Heart left ventricle (tissue), 16 donors: ENCODE measurements around the gene FUT8. TPM values are rescaled to one million over a fixed set of nuclear protein-coding genes. Genes with fewer than 3 reads are reported as not detected.
"Not testable (repeated sequence)": the region's sequence is repeated elsewhere in the genome, so short reads cannot be mapped to it uniquely, and the experiment has no call there.

ENCODE experiments used
- ATAC-seq, 4 donors: fragments of 200-7000 bp; cut with Tn5 transposase; one replicate each; pipeline ENCODE4 v1.9.1; 2020 to 2022; ENCODE audit warnings: moderate library complexity in 4 of 4, mild to moderate bottlenecking in 3 of 4, moderate number of reproducible peaks in 1 of 4
- DNase-seq, 5 donors: peaks; one replicate each; pipeline ENCODE4 v3.0.0-alpha.2; 2020
- H3K27ac ChIP-seq, 12 donors: fragments of 200-600 bp; sonication (generic) in 4 of 12; one replicate each; pipeline versions ENCODE4 v1.5.0 to v1.8.0; 2016 to 2022; ENCODE audit warnings: mild to moderate bottlenecking in 2 of 12
- H3K27me3 ChIP-seq, 9 donors: fragments of 200-600 bp; sonication (generic) in 2 of 9; one replicate each; pipeline versions ENCODE4 v1.5.1 to v1.8.0; 2016 to 2022; ENCODE audit warnings: mild to moderate bottlenecking in 3 of 9
- H3K36me3 ChIP-seq, 9 donors: fragments of 200-600 bp; sonication (generic) in 2 of 9; one replicate each; pipeline versions ENCODE4 v1.5.0 to v1.8.0; 2018 to 2022; ENCODE audit warnings: mild to moderate bottlenecking in 2 of 9
- H3K4me1 ChIP-seq, 12 donors: fragments of 200-600 bp; sonication (generic) in 4 of 12; one replicate each; pipeline versions ENCODE4 v1.5.0 to v1.8.0; 2016 to 2022; ENCODE audit warnings: mild to moderate bottlenecking in 3 of 12
- H3K4me3 ChIP-seq, 12 donors: fragments of 200-600 bp; sonication (generic) in 4 of 12; one replicate each; pipeline versions ENCODE4 v1.5.0 to v1.8.0; 2017 to 2022; ENCODE audit warnings: mild to moderate bottlenecking in 9 of 12, moderate library complexity in 4 of 12
- H3K9me3 ChIP-seq, 12 donors: fragments of 200-600 bp; sonication (generic) in 4 of 12; one replicate each; pipeline versions ENCODE4 v1.5.0 to v1.8.0; 2016 to 2022; ENCODE audit warnings: mild to moderate bottlenecking in 1 of 12
- POLR2A ChIP-seq, 2 donors: fragments of 450-650 bp; IDR thresholded peaks; one replicate each; pipeline ENCODE4 v1.6.1; 2017; ENCODE audit warnings: antibody characterized with exemption in 2 of 2, mild to moderate bottlenecking in 2 of 2, moderate library complexity in 2 of 2
- WGBS, 4 donors: extraction: QIAGEN DNeasy Blood & Tissue Kit in 2 of 4; methylation state at CpG; one replicate each; pipeline versions ENCODE4 v1.1.5 to v1.1.7; 2013 to 2018; 5-methylcytosine and 5-hydroxymethylcytosine counted together
- intact Hi-C, 10 donors: fragments of 100-400 bp; cut with DNase I; formaldehyde crosslinking; loops; one replicate each; pipeline versions ENCODE4 v1.11.1 to v1.14.2; 2022
- polyA plus RNA-seq, 2 donors: library from polyadenylated mRNA; stranded (reverse); fragments of 200-250 nt; gene quantifications; one replicate each; pipeline ENCODE4 v1.2.3, GENCODE V29; 2013
- total RNA-seq, 9 donors: library from RNA; depleted of rRNA in 2 of 9; stranded (reverse); fragments of >200 nt in 2 of 9; fragmentation: NEBNext Ultra II Directional in 3 of 9; extraction: Animal tissue kit (Norgen Biotek cat#: 25700) in 3 of 9; gene quantifications; one replicate each; pipeline versions ENCODE4 v1.1.0 to v1.2.4, GENCODE V29; 2016 to 2023
- TF ChIP-seq, protein P1 (sequence below), 12 donors: fragments of 200-600 bp; sonication (generic) in 4 of 12; IDR thresholded peaks; one replicate each; pipeline versions ENCODE4 v1.5.0 to v1.8.0; 2018 to 2022; ENCODE audit warnings: antibody characterized with exemption in 12 of 12, mild to moderate bottlenecking in 5 of 12
- donor health status: ischemic (EF 13 %, LVEDD 7.1; RV severe dilation, severe dysfunction).
- donor health status: healthy with polysubstance abuse.
- donor health status: DM: no; HTN: yes; CAD: no.
- donor health status: DM: no; HTN: no; CAD: no.
- donor health status: ischemic (EF 25% LVEDD 6.9; RV normal size, moderate dysfunction).
- donor health status: ischemic (EF 25% LVEDD 5.7; RV mildly dilated, moderate dysfunction).
- donor health status: healthy.
- donor health status: DM: yes; HTN: yes; CAD: no.
- donor health status: ischemic (EF 35%, LVEDD 5.7; RV mildly dilated, moderate dysfunction).
- donor health status: nonischemic (EF 11% LVEDD 7.7; RV severe dilation, severe dysfunction).
- donor health status: DM: yes; HTN: yes; CAD: no.
- donor health status: PGD.
- donor health status: ischemic (EF 29% LVEDD 5.4; RV normal size, mild dysfunction).
- donor health status: nonischemic (EF 23%, LVEDD 6.1; RV moderate dilation, normal function).

FUT8 gene
- total and polyA plus RNA-seq, 11 donors, result 2.8 to 17.3 (median 11.2) TPM

DNA sequence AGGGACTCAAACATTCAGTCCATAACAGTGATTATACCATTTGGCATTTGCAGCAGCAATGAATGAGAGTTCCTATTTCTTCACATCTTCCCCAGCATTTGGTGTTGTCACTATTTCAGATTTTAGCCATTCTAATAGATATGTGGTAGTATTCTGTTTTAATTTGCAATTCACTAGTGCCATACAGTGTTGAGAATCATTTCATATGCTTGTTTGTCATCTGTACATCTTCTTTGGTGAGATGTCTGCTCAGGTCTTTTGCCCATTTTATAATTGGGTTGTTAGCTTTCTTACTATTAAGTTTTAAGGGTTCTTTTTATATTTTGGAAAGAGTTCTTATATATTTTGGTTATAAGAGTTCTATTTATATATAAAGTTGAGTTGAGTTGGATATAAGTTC lies 276.5 kb downstream of the FUT8 start:
- H3K27me3 ChIP-seq, result no peaks in the 10 kb centered on the region
- intact Hi-C loops, result no loop called here
- H3K27ac ChIP-seq, result no peak overlapping the region
- H3K4me1 ChIP-seq, result no peaks in the 10 kb centered on the region
- H3K36me3 ChIP-seq, result no peaks in the 10 kb centered on the region
- no peak for TF ChIP-seq POLR2A (IDR thresholded peaks at IDR 0.05)
- TF ChIP-seq, protein P1, sequence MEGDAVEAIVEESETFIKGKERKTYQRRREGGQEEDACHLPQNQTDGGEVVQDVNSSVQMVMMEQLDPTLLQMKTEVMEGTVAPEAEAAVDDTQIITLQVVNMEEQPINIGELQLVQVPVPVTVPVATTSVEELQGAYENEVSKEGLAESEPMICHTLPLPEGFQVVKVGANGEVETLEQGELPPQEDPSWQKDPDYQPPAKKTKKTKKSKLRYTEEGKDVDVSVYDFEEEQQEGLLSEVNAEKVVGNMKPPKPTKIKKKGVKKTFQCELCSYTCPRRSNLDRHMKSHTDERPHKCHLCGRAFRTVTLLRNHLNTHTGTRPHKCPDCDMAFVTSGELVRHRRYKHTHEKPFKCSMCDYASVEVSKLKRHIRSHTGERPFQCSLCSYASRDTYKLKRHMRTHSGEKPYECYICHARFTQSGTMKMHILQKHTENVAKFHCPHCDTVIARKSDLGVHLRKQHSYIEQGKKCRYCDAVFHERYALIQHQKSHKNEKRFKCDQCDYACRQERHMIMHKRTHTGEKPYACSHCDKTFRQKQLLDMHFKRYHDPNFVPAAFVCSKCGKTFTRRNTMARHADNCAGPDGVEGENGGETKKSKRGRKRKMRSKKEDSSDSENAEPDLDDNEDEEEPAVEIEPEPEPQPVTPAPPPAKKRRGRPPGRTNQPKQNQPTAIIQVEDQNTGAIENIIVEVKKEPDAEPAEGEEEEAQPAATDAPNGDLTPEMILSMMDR (IDR thresholded peaks at IDR 0.05), result no peak
- DNase-seq, result no peak
- H3K9me3 ChIP-seq, result peaks cover 0 to 17% (median 0%) of the 10 kb centered on the region in 12 donors
- no peak overlapping the region for H3K4me3 ChIP-seq
- no peak for ATAC-seq

DNA sequence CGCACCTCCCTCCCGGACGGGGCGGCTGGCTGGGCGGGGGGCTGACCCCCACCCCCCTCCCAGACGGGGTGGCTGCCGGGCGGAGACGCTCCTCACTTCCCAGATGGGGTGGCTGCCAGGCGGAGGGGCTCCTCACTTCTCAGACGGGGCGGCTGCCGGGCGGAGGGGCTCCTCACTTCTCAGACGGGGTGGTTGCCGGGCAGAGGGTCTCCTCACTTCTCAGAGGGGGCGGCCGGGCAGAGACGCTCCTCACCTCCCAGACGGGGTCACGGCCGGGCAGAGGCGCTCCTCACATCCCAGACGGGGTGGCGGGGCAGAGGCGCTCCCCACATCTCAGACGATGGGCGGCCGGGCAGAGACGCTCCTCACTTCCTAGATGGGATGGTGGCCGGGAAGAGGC lies 280.0 kb downstream of the FUT8 start:
- DNase-seq, H3K36me3 ChIP-seq, H3K4me3 ChIP-seq, H3K27ac ChIP-seq, ATAC-seq, H3K27me3 ChIP-seq, H3K4me1 ChIP-seq, intact Hi-C loops: not testable (repeated sequence)
- WGBS, 4 donors, result 91 to 94% methylated on average over 24 to 31 of the region's 31 CpGs; no CpG with 5 or more reads in 2 of the 4 donors
- H3K9me3 ChIP-seq, result peaks cover 0 to 33% (median 1%) of the 10 kb centered on the region in 12 donors

DNA sequence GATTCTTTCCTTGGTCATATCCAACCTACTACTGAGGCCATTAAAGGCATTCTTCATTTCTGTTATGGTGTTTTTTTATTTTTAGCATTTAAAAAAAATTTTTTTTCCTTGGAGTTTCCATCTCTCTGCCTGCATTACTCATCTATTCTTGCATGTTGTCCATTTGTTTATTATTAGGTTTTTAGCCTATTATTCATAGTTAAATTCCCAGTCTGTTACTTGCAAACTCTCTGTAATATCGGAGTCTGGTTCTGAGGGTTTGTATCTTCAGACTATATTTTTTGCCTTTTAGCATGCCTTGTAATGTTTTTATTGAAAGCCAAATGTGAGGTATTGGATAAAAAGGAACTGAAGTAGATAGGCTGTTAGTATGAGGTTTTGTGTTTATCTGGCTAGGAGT lies 284.3 kb downstream of the FUT8 start:
- H3K36me3 ChIP-seq, result no peaks in the 10 kb centered on the region
- ATAC-seq (no peak), DNase-seq (no peak)
- intact Hi-C loops, result no loop called here
- no peak overlapping the region for H3K27ac ChIP-seq
- no peak overlapping the region for H3K4me3 ChIP-seq
- H3K9me3 ChIP-seq, result peaks cover 0 to 19% (median 0%) of the 10 kb centered on the region in 12 donors
- no peaks in the 10 kb centered on the region for H3K4me1 ChIP-seq
- H3K27me3 ChIP-seq, result no peaks in the 10 kb centered on the region
- no peak for TF ChIP-seq POLR2A (IDR thresholded peaks at IDR 0.05)
- TF ChIP-seq, protein P1 (IDR thresholded peaks at IDR 0.05), result no peak
- 90 to 100% (median 96%) methylated on average over 1 of the region's 1 CpG for WGBS, 4 donors

DNA sequence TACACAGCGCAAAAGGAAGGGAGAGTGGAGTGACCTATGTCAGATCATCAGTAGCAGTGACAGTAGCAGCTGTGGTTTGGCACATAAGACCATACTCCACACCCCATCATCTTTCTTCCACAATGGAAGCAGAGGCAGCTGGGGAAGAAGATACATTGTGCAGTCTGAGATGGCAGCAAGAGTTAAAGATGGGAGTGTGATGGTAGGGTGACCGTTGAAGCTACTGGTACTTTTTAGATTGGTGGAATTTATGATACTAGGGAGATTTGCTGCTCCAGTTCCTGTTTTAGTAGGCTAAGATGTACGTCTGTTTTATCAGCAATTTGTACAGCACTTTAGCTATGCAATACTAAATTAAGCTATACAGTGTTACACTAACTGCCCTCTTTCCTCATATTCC lies 291.0 kb downstream of the FUT8 start:
- intact Hi-C loops, result no loop called here

More for the DNA sequence above, 291.0 kb downstream of the FUT8 start:
- H3K27me3 ChIP-seq, result no peaks in the 10 kb centered on the region
- no peak overlapping the region for H3K27ac ChIP-seq
- DNase-seq (no peak), ATAC-seq (no peak)
- no peak overlapping the region for H3K4me3 ChIP-seq
- peaks cover 0 to 18% (median 7%) of the 10 kb centered on the region in 12 donors for H3K9me3 ChIP-seq
- peaks cover 0 to 14% (median 1%) of the 10 kb centered on the region in 12 donors for H3K4me1 ChIP-seq
- no peaks in the 10 kb centered on the region for H3K36me3 ChIP-seq
- 60 to 61% (median 60%) methylated on average over 3 of the region's 3 CpGs for WGBS, 4 donors
- TF ChIP-seq POLR2A (IDR thresholded peaks at IDR 0.05), result no peak
- TF ChIP-seq, protein P1 (IDR thresholded peaks at IDR 0.05), result no peak
